SKM-1 treated with dmso at 0.1 percent for 144 hours (cell line): ENCODE data around the gene P2RX6.

Source experiments
- DNase-seq: peaks from one replicate; lab custom pipeline; 2025; ENCODE audit not compliant: unreplicated experiment; lab: John Stamatoyannopoulos, UW

The P2RX6 gene

DNA sequence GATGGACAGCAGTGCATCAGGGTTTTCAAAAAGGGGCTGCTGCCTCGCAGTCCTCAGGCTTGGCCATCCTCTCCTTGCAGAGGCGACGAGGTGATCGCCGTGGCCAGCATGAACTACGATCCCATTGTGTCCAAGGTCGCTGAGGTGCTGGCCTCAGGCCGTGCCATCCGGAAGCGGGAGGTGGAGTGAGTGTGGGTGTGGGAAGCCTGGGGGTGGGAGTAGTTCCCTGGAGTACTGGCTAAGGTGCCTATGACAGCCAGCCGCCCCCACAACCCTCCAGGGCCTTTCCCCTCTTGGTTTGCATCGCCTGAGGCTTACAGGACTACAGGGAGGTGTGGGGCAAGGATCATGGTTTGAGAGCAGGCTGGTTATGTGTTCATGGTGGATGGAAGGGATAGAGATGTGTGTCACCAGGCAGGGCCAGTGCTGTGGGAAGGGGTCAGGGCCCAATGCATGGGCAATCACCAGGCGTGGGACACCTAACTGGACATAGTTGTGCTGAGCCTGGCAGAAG is 35.0 kb upstream of the P2RX6 start:
- no peak for DNase-seq

DNA sequence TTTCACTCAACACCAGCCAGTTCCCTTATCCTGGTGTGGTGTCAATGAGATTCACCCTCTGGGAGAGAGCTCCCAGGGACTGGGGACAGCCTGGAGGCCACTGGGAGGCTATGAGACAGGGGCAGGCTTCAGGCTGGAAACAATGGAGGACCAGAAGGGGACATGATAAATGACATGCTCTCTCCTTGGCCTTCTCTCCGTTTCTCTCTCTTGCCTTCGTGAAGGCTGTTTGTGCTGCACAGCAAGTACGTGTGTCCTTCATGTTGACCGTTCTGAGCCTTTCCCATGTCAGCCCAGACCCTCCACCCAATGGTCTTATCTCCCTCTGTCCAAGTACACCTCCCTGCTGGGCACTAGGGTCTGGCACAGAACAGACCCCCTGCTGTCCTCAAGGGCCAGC is 34.4 kb upstream of the P2RX6 start:
- DNase-seq = no peak

DNA sequence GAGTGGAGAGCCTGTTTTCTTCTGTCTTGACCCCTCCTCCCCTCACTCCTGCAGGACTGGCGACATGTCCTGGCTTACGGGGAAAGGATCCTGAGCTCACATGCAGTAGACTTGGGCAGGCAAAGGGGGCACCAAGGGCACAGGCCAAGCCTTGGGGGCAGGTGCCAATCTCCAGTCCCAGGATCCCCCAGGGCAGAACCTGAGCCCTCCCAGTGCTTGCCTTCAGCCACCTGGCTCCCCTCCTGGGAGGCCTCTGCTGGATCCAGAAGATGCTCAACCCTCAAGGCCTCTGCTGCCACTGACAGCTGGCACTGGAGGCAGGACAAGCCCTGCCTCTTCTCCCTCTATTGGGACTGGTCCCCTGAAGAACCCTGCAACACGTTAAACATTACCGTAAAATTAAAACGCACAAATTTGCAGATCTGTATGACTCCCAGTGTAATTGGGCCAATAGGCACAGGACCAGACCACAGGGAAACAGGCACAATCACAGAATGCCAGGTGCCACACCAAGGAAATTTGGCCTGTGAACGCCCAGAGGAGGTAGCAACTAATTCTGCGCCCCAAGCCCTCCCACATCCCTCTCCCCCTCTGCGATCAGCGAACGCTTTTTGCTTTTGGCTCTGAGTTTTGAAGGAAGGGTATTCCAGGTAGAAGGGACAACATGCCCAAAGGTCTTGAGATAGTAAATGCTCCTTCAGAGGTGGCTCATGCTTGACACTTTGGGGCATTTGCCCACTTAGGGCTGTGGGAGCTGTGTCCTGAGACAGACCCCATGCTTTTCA is 33.8 kb upstream of the P2RX6 start:
- DNase-seq = no peak

DNA sequence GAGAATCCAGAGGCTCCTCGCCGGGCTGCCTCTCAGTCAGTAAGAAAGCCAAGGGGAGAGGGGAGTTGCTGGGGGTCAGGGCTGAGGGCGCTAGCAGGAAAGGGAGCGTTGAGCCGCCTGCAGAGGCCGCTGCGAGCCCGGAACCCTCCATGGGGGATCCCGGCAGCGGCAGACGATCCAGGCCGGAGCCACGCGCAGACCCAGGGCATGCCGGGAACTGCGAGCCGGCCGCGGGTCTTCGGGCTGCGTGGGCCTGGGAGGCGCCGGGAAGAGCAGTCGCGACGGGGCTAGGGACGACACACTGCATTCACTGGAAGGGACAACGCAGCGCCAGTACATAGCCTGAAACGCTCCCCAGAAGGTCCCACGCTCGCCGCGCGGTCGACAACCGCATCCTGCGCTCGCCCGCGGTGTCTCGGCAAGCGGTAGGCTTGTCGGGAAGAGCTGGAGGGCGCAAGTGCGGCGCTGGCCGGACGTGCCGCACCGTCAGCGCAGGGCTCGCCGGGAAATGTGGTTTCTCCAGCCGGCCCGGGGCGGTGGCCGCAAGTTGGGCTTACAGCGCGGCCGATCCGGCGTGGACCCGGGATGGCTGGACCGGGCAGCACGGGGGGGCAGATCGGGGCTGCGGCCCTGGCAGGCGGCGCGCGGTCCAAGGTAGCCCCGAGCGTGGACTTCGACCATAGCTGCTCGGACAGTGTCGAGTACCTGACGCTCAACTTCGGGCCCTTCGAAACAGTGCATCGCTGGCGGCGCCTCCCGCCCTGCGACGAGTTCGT is 33.0 kb upstream of the P2RX6 start, which contains the start of gene LZTR1:
TSS of gene LZTR1 (plus strand) at position 511 of the 776 bp plus-strand sequence. CDS start at position 586, 75 bp downstream.
- peak; percentile 83 for DNase-seq

DNA sequence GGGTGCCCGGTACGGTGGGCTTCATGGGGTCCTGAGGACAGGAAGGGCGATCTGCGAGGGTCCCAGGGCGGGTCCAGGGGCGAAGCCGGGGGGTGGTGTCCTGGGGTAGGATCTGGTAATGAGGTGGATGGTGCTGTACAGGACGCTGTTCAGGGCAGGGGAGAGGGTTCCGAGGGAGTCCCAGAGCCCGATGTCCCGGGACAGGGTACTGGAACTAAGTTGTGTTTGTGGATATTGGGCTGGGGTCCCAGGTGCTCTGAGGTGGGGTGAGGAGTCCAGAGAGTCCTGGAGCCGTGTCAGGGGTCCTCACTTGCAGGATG is 32.4 kb upstream of the P2RX6 start:
- DNase-seq = no peak

DNA sequence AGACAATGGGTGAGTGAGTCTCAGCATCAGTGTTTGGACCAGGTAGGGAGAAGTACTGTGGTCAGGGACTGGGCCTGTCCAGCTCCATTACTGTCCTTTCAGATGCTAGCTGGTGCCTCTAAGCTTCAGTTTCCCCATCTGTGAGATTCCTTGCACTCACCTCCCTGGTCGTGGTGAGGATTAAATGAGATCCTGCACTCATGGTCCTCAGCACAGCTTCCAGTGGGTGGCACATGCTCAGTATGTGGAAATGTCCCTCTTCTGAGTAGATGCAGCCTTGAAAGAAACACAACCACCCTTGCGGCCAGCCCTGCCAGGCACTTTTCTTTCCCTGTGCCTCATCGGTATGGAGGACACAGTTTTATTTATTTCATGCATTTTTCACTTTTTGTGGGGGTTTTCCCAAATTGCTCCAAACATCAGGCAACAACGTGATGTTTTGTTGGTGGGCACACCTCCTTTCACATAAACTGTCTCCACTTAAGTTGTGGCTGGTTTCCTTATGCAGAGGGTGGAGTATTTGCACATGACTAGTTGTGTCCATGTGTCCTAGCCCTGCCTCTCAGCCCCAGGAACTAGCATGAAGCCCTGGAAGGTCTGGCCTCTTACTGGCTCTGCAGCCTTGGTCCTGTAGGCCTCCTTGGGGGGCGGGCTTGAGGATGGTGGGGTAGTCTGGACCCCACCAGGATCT is 31.7 kb upstream of the P2RX6 start:
- DNase-seq = no peak

DNA sequence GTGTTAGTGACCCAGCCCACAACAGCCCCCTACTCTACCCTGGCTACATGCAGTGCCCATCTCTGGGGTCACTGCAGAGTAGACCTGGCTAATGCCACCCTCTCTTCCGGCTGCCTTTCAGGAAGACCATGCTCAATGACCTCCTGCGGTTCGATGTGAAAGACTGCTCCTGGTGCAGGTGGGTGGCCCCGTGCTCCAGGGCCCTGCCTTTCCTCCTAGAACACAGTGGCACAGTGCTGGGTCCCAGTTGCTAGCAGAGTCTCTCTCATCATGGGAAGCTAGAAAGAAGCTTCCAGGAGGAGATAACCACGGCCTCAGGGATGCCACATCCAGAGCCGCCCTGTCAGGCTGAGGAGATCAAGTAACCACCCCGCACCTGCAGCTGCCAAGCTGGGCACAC is 29.2 kb upstream of the P2RX6 start:
- DNase-seq = no peak

DNA sequence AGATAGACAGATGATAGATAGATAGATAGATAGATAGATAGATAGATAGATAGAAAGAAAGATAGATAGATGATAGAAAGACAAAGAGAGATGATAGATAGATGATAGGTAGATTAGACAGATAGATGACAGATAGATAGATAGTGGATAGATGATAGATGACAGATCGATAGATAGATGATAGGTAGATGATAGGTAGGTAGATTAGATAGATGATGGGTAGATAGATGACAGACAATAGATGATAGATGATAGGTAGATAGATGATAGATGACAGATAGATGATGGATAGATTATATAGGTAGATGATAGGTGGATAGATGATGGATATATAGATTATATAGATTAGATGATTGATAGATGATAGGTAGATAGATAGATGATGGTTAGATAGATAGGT is 28.6 kb upstream of the P2RX6 start:
- no peak for DNase-seq

DNA sequence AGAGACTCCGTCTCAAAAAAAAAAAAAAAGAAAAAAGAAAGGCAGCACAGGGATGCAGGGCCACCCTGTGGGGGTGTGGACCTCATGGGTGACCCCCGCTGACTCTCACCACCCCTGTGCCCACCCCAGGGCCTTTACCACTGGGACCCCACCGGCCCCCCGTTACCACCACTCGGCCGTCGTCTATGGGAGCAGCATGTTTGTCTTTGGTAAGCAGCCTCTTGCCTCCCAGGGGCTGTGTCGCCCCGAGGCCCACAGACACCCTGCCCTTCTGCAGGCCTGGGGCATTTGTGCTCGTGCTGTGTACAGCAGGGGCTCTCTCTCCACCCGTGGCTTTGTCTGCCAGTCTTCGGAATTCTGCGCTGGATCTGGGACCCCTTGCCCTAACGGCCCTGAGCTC is 27.6 kb upstream of the P2RX6 start:
- DNase-seq = no peak

DNA sequence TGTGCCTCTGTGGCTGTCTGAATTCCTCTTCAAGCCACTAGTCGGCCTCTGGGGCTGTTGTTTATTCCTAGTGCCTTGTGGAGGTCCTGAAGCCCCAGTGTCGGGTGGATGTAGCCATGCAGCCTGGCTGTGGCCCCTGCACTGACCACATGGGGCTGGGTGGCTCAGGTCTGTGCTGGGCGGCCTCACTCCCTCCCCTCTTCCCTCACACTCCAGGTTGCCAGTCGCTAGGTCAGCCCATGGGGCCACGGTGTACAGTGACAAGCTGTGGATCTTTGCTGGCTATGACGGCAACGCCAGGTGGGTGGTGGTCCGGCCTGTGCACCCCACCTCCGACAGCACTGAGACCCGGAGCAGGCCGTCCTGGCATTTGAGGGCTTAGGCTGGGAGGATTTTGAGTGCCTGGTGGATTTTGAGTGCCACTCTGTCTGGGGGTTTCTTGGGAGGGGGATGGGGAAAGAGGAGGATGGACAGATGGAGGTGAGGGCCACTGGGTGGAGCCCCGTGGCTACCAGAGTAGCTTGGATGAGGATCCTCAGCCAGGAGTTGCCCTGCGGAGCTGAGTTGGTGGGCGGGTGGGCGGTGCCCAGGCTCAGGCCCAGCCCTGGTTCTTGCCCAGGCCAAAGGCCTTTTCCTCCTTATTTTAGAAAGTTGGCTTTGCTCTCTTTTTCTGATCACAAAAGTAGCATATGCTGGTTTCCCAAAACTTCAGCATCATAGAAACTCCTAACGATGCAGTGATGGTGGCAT is 26.2 kb upstream of the P2RX6 start:
- no peak for DNase-seq

DNA sequence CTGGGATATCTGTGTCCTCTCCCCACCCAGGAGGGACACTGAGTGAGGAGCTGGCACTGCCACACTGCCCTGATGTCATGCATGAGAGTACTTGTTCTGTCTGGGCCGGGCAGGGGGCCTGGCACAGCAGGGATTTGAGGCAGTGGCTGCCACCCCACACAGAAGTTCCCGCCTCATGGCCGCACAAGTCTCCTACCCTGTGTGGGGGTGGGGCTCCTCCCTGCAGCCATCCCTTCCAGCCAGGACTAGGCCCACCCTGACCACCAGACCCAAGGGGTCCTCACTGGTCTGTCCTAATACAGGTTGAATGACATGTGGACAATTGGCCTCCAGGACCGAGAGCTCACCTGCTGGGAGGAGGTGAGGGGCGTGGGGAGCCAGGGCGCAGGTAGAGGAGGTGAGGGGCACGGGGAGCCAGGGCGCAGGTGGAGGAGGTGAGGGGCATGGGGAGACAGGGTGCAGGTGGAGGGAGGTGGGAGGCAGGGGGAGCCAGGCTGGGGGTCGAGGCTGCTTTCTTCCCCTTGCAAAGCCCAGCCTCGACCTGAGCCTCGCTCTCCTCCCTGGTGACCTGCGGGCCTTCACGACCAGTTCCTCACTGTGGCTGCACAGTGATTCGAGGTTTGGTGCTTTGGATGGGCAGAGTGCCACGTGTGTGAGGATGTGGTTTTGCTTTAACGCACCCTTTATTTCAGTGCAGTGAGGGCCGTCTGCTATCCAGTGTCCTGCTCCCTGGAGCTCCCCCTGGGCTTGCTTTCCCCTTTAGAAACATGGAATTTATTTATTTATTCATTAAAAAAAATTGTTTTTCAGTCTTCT is 25.4 kb upstream of the P2RX6 start:
- DNase-seq = no peak

DNA sequence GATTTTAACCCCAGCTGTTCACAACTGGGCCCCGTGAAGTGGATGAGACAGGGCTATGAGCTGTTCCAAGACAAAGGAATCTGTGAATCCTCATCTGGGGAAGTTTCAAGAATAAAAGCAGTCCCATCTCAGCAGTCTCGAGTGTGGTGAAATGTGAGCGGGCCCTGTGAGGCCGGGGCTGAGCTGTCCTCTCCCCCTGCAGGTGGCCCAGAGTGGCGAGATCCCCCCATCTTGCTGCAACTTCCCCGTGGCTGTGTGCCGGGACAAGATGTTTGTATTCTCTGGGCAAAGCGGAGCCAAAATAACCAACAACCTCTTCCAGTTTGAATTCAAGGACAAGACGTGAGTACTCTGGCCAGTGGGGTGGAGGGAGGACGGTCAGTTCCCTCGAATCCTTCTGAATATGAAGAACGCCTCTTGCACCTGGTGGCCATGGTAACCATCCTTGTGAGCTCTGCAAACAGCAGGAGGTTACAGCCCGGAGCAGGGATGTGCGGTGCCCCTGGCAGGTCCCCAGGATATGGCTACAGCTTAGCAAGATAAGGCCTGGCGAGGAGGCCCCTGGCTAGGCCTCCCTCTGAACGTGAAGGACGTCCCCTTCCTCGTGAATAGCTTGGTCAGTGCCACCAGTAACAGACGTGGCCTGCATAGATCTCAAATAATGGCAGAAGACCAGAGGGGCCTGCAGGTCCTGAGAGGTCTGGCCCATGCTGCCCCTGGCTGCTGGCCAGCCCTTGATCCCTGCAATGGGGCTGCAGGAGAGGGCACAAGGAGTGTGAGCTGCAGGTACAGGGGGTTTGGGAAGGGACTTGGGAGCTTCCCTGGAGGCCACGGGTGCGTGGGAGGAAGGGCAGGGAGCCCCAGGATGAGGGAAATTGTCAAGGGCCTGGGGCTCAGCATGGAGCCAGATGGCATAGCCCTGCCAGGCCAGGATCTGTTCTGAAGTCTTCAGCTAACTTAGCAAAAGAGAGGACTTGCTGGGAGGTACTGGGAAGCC is 24.5 kb upstream of the P2RX6 start:
- no peak for DNase-seq

DNA sequence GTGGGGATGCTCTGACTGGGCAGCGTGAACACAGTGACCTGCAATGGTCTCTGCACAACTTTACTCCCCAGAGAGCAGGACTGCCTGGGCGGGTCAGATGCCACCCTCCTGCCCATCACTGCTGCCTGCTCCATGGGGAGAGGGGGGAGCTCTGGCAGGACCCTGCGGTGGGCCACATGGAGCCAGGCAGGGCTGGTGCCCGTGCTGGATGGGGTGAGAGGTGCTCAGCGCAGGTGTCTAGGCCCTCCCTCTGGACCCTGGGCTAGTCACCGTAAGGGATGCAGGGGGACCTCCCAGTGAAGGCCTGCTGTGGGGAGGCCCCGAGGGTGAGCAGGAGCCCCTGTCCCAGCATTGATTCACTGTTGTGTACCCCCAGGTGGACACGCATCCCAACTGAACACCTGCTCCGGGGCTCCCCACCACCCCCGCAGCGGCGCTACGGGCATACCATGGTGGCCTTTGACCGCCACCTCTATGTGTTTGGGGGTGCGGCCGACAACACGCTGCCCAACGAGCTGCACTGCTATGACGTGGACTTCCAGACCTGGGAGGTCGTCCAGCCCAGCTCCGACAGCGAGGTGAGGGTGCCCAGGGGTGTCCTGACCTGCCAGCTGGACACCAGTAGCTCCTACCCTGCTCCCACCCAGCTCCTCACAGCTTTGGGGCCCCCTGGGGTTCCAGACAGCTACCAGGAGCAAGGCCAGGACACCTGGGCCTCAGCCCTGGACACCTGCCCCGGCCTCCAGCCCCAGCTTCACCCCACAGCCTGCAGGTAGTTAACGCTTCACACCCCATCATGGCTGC is 23.5 kb upstream of the P2RX6 start:
- no peak for DNase-seq

DNA sequence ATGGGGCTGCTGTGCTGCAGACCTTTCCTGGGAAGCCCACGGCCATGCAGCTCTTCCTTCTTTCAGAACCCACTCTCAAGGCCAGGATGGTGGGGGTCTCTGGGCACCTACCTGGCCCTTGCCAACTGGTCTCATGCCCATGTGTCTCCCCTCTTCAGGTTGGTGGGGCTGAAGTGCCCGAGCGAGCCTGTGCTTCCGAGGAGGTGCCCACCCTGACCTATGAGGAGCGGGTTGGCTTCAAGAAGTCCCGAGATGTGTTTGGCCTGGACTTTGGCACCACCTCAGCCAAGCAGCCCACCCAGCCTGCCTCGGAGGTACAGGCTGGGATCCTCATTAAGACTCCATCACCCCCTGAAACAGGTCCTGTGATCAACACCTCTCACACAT is 22.9 kb upstream of the P2RX6 start:
- DNase-seq = no peak

DNA sequence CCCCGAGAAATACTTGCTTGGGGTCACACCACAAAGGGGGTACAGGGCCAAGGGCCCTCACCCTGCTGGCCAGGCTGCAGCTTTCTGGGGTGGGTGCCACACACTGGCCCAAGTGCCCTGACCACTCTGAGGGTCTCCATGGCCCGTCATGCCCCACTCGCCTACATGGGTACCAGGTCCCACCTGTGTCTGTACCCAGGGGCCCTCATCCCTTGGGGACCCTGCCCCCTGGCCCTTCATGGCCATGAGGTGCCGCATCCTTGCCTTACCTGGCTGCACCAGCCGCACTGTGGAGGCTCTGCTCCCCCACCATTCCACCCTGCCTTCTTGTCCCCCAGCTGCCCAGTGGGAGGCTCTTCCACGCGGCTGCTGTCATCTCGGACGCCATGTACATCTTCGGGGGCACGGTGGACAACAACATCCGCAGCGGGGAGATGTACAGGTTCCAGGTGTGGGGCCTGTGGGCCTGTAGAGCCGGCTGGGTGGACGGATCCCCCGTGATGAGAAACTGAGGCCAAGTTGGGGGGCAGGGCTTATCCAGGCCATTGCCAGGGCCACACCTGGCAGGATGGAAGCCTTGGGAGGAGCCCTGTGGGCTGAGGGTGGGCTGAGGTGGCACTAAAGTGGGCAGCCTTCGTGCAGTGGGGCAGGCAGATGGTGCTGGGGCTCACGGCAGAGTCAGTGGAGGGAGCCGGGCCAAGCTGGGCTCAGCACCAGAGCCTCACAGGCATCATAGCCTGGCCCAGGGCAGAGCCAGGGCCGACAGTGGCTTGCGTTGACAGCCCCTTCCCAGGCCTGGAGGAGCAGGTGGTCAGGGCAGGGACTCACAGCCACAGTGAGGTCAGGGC is 22.3 kb upstream of the P2RX6 start:
- DNase-seq = no peak

DNA sequence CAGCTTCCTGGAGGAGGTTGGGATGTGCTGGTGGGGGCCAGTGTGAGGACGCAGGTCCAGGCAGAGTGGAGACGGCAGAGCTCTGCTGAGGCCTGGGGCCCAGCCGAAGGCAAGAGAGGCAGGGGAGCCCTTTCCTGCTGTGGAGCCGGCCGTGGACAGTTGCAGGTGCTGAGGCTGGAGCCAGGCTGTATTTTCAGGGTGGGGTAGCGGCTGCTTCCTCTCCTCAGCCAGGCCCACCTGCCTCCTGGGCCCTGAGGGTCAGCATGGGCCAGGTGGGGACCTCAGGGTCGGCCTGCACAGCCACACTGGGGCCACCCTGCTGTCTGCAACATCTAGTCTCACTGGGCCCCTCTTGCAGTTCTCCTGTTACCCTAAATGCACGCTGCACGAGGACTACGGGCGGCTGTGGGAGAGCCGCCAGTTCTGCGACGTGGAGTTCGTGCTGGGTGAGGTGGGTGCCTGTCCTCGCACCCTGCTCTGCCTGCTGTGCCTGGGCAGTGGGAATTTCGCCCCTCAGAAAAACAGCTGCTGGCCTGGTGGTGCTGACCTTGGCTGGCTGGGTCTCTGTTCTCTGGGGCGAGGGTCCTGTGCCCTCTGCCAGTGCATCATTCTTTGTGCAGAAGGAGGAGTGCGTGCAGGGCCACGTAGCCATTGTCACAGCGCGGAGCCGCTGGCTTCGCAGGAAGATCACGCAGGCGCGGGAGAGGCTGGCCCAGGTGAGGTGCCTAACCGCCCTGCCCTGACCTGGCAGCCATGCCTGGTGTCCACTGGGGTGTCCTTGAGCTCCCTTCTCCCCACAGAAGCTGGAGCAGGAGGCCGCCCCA is 21.4 kb upstream of the P2RX6 start:
- no peak for DNase-seq
